Left lung (tissue), 10 donors: ENCODE measurements around the gene MYBPHL. TPM values are rescaled to one million over a fixed set of nuclear protein-coding genes. Genes with fewer than 3 reads are reported as not detected.
A peak's percentile ranks its signal among the peaks of the same experiment; 100 is the strongest.

ENCODE experiments used
- ATAC-seq: fragments of 200-7000 bp; cut with Tn5 transposase; one replicate; pipeline ENCODE4 v1.9.1; 2020; ENCODE audit warnings: moderate library complexity
- DNase-seq, 4 donors: peaks; one replicate each; pipeline ENCODE4 v3.0.0-alpha.2; 2013 to 2020
- H3K27ac ChIP-seq, 2 donors: fragments of 200-600 bp; sonication (generic) in 1 of 2; one replicate each; pipeline versions ENCODE4 v1.5.0 to v1.8.0; 2020 to 2021
- H3K27me3 ChIP-seq, 2 donors: fragments of 200-600 bp; sonication (generic) in 1 of 2; one replicate each; pipeline versions ENCODE4 v1.5.0 to v1.8.0; 2020 to 2021
- H3K36me3 ChIP-seq, 2 donors: fragments of 200-600 bp; sonication (generic) in 1 of 2; one replicate each; pipeline versions ENCODE4 v1.5.0 to v1.8.0; 2020 to 2021
- H3K4me1 ChIP-seq, 2 donors: fragments of 200-600 bp; one replicate each; pipeline ENCODE4 v1.8.0; 2021
- H3K4me3 ChIP-seq, 2 donors: fragments of 200-600 bp; sonication (generic) in 1 of 2; one replicate each; pipeline versions ENCODE4 v1.5.0 to v1.8.0; 2020 to 2021; ENCODE audit warnings: mild to moderate bottlenecking in 1 of 2
- H3K9me3 ChIP-seq, 2 donors: fragments of 200-600 bp; sonication (generic) in 1 of 2; one replicate each; pipeline versions ENCODE4 v1.5.0 to v1.8.0; 2020 to 2021
- intact Hi-C, 2 donors: fragments of 100-400 bp; cut with DNase I; formaldehyde crosslinking; loops; one replicate each; pipeline versions ENCODE4 v1.11.2 to v1.14.2; 2022
- polyA plus RNA-seq, 6 donors: library from polyadenylated mRNA; unstranded; fragments of 120-200 nt; gene quantifications; one replicate each; pipeline ENCODE4 v1.2.1, GENCODE V29; 2013; ENCODE audit not compliant: insufficient read length in 6 of 6
- total RNA-seq, 2 donors: library from RNA; stranded (reverse); fragmentation: NEBNext Ultra II Directional; extraction: Animal tissue kit (Norgen Biotek cat#: 25700); gene quantifications; one replicate each; pipeline ENCODE4 v1.2.1, GENCODE V29; 2021
- TF ChIP-seq, protein P1 (sequence below), 2 donors: fragments of 200-600 bp; sonication (generic) in 1 of 2; IDR thresholded peaks; one replicate each; pipeline versions ENCODE4 v1.5.0 to v1.8.0; 2021; ENCODE audit warnings: antibody characterized with exemption in 2 of 2
- donor health status: DM: no; HTN: yes; CAD: no.
- donor health status: DM: no; HTN: no; CAD: no.

The MYBPHL gene
- total and polyA plus RNA-seq, 8 donors: 0.24 to 21.4 (median 0.35) TPM; not detected in 2

DNA sequence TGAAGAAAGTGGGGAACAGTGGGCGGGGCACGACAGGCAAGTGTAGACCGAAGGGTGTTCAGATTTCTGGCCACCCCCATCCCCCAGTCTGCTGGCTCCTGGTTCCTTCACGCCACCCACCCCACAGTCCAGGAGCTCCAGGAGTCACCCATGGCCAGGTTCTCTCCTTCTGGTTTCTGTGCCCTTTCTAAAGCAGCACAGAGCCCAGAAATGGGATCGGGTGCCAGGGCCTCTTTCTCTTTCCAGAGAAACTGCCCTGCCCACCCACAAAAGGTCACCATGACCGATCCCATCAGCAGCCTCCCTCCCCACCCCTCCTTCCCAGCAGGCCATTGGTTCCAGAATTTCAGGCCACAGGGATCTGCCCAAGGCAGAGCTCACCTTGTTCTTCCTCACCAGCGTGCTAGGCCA lies 60.7 kb downstream of the MYBPHL start:
- no peak overlapping the region for H3K4me3 ChIP-seq
- H3K9me3 ChIP-seq: no peaks in the 10 kb centered on the region
- intact Hi-C loops: no loop called here
- no peak overlapping the region for H3K27ac ChIP-seq
- DNase-seq (no peak), ATAC-seq (no peak)
- no peaks in the 10 kb centered on the region for H3K36me3 ChIP-seq
- H3K27me3 ChIP-seq: peaks cover 0 to 63% of the 10 kb centered on the region in 2 donors
- H3K4me1 ChIP-seq: peaks cover 15 to 21% of the 10 kb centered on the region in 2 donors
- TF ChIP-seq, protein P1, sequence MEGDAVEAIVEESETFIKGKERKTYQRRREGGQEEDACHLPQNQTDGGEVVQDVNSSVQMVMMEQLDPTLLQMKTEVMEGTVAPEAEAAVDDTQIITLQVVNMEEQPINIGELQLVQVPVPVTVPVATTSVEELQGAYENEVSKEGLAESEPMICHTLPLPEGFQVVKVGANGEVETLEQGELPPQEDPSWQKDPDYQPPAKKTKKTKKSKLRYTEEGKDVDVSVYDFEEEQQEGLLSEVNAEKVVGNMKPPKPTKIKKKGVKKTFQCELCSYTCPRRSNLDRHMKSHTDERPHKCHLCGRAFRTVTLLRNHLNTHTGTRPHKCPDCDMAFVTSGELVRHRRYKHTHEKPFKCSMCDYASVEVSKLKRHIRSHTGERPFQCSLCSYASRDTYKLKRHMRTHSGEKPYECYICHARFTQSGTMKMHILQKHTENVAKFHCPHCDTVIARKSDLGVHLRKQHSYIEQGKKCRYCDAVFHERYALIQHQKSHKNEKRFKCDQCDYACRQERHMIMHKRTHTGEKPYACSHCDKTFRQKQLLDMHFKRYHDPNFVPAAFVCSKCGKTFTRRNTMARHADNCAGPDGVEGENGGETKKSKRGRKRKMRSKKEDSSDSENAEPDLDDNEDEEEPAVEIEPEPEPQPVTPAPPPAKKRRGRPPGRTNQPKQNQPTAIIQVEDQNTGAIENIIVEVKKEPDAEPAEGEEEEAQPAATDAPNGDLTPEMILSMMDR (IDR thresholded peaks at IDR 0.05): no peak

DNA sequence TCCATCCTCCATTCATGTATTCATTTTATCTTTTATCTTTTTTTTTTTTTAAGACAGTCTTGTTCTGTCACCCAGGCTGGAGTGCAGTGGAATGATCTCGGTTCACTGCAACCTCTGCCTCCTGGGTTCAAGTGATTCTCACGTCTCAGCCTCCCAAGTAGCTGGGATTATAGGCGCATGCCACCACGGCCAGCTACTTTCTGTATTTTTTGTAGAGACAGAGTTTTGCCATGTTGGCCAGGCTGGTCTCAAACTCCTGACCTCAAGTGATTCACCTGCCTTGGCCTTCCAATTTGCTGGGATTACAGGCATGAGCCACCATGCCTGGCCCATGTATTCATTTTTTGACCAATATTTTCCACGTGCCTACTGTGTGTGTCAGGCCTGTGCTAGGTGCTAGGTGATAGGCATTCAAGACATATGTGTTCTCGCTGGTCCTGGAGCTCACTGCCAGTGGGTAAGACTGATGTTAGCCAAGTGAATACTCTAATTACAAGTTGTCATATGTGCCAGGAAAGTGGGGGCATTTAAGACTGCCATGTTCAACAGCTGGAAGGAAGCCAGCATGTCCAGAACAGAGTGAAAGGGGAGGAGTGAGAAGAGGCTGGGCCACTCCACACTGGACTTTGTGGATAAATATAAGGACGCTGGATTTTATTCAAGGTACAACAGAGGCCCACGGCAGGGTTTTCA lies 62.8 kb downstream of the MYBPHL start:
- TF ChIP-seq, protein P1 (IDR thresholded peaks at IDR 0.05): no peak
- intact Hi-C loops: no loop called here

GRCh38 chr1:109243221-109243620 lies 63.6 kb downstream of the MYBPHL start:
- TF ChIP-seq, protein P1 (IDR thresholded peaks at IDR 0.05): no peak
- Histone ChIP-seq H3K27ac (no peak overlapping the region), H3K9me3 (no peaks in the 10 kb centered on the region), H3K36me3 (peaks cover 0 to 17% of the 10 kb centered on the region in 2 donors), H3K4me1 (peaks cover 17 to 19% of the 10 kb centered on the region in 2 donors), H3K4me3 (no peak overlapping the region), H3K27me3 (peaks cover 0 to 41% of the 10 kb centered on the region in 2 donors)
- ATAC-seq (no peak), DNase-seq (no peak)
- intact Hi-C loops: no loop called here

More for the DNA sequence above, 62.8 kb downstream of the MYBPHL start:
- ATAC-seq (no peak), DNase-seq (no peak)
- peaks cover 0 to 49% of the 10 kb centered on the region in 2 donors for H3K27me3 ChIP-seq
- H3K27ac ChIP-seq: no peak overlapping the region
- H3K4me1 ChIP-seq: peaks cover 19 to 22% of the 10 kb centered on the region in 2 donors
- no peak overlapping the region for H3K4me3 ChIP-seq
- no peaks in the 10 kb centered on the region for H3K9me3 ChIP-seq
- peaks cover 0 to 9% of the 10 kb centered on the region in 2 donors for H3K36me3 ChIP-seq

- Histone ChIP-seq H3K27ac (no peak overlapping the region), H3K27me3 (peaks cover 0 to 38% of the 10 kb centered on the region in 2 donors), H3K36me3 (peaks cover 0 to 25% of the 10 kb centered on the region in 2 donors), H3K9me3 (no peaks in the 10 kb centered on the region), H3K4me1 (peaks cover 17 to 19% of the 10 kb centered on the region in 2 donors), H3K4me3 (no peak overlapping the region)
- ATAC-seq (no peak), DNase-seq (peak in 2 of 4 donors; percentile 57)
- TF ChIP-seq, protein P1 (IDR thresholded peaks at IDR 0.05): no peak
- intact Hi-C loops: no loop called here
These were observed 64.4 kb downstream of the MYBPHL start for GRCh38 chr1:109242387-109242786.

Other genes with a start within 250 kb of the MYBPHL start
- gene TAF13, start 231.0 kb downstream of the MYBPHL start, total RNA-seq: 10 to 100 TPM; 46.9 to 66.7 TPM
- gene TAF13, start 231.0 kb downstream of the MYBPHL start, polyA plus RNA-seq: 10 to 100 TPM; 27.9 to 38.9 (median 33.3) TPM
- 10 to 100 TPM; 38.0 to 40.7 TPM for gene TMEM167B, start 216.2 kb downstream of the MYBPHL start, total RNA-seq
- 10 to 100 TPM; 33.5 to 47.2 (median 43.2) TPM for gene TMEM167B, start 216.2 kb downstream of the MYBPHL start, polyA plus RNA-seq
- 1 to 10 TPM; 2.4 to 6.3 TPM for gene ELAPOR1, start 192.9 kb downstream of the MYBPHL start, total RNA-seq
- gene ELAPOR1, start 192.9 kb downstream of the MYBPHL start, polyA plus RNA-seq: 10 to 100 TPM in 4 of 6 donors, 1 to 10 TPM in 2; 7.3 to 14.2 (median 11.7) TPM
- gene SARS1, start 93.1 kb downstream of the MYBPHL start, total RNA-seq: 100 to 1,000 TPM; 144 to 189 TPM
- 100 to 1,000 TPM; 139 to 160 (median 145) TPM for gene SARS1, start 93.1 kb downstream of the MYBPHL start, polyA plus RNA-seq
- 1 to 10 TPM; 5.9 to 8.8 TPM for gene CELSR2, start 57.5 kb downstream of the MYBPHL start, total RNA-seq
- 10 to 100 TPM; 11.8 to 18.0 (median 12.8) TPM for gene CELSR2, start 57.5 kb downstream of the MYBPHL start, polyA plus RNA-seq
- gene PSRC1, start 23.9 kb downstream of the MYBPHL start, total RNA-seq: 1 to 10 TPM; 4.2 to 7.3 TPM
- gene PSRC1, start 23.9 kb downstream of the MYBPHL start, polyA plus RNA-seq: 10 to 100 TPM; 34.0 to 53.0 (median 40.5) TPM
- gene SORT1, start 90.9 kb upstream of the MYBPHL start, total RNA-seq: 100 to 1,000 TPM; 123 to 165 TPM
- 10 to 100 TPM; 39.4 to 46.9 (median 45.6) TPM for gene SORT1, start 90.9 kb upstream of the MYBPHL start, polyA plus RNA-seq
- 10 to 100 TPM; 62.2 to 89.0 TPM for gene PSMA5, start 119.4 kb upstream of the MYBPHL start, total RNA-seq
- 10 to 100 TPM; 74.2 to 94.7 (median 89.7) TPM for gene PSMA5, start 119.4 kb upstream of the MYBPHL start, polyA plus RNA-seq
- 1 to 10 TPM; 3.6 to 4.5 TPM for gene SYPL2, start 159.5 kb upstream of the MYBPHL start, total RNA-seq
- gene SYPL2, start 159.5 kb upstream of the MYBPHL start, polyA plus RNA-seq: under 1 TPM; 0.14 to 0.37 (median 0.21) TPM
- gene ATXN7L2, start 176.9 kb upstream of the MYBPHL start, total RNA-seq: 1 to 10 TPM; 4.7 to 5.6 TPM
- 10 to 100 TPM in 2 of 6 donors, 1 to 10 TPM in 4; 7.4 to 11.7 (median 8.2) TPM for gene ATXN7L2, start 176.9 kb upstream of the MYBPHL start, polyA plus RNA-seq
- gene CYB561D1, start 187.1 kb upstream of the MYBPHL start, total RNA-seq: 10 to 100 TPM; 11.3 to 14.9 TPM
- gene CYB561D1, start 187.1 kb upstream of the MYBPHL start, polyA plus RNA-seq: 1 to 10 TPM; 6.0 to 10.0 (median 7.6) TPM
- 1 to 10 TPM; 4.1 to 8.1 TPM for gene AMIGO1, start 202.7 kb upstream of the MYBPHL start, total RNA-seq
- 1 to 10 TPM; 3.1 to 4.6 (median 3.5) TPM for gene AMIGO1, start 202.7 kb upstream of the MYBPHL start, polyA plus RNA-seq
- not detected for gene GPR61, start 232.9 kb upstream of the MYBPHL start, total RNA-seq
- under 1 TPM; 0.43 to 0.93 (median 0.69) TPM for gene GPR61, start 232.9 kb upstream of the MYBPHL start, polyA plus RNA-seq
- 1 to 10 TPM; 6.4 to 9.9 TPM for gene GNAI3, start 241.6 kb upstream of the MYBPHL start, total RNA-seq
- 10 to 100 TPM in 5 of 6 donors, 1 to 10 TPM in 1; 9.8 to 11.5 (median 11.1) TPM for gene GNAI3, start 241.6 kb upstream of the MYBPHL start, polyA plus RNA-seq